GM21576 (cell line): ENCODE results near the gene TBC1D2B.

Source experiments
- ATAC-seq: cut with Tn5 transposase; IDR thresholded peaks from one replicate; pipeline ENCODE4 v1.9.1; 2021; ENCODE audit warnings: mild to moderate bottlenecking, moderate library complexity; ENCODE audit not compliant: unreplicated experiment

Gene TBC1D2B

DNA sequence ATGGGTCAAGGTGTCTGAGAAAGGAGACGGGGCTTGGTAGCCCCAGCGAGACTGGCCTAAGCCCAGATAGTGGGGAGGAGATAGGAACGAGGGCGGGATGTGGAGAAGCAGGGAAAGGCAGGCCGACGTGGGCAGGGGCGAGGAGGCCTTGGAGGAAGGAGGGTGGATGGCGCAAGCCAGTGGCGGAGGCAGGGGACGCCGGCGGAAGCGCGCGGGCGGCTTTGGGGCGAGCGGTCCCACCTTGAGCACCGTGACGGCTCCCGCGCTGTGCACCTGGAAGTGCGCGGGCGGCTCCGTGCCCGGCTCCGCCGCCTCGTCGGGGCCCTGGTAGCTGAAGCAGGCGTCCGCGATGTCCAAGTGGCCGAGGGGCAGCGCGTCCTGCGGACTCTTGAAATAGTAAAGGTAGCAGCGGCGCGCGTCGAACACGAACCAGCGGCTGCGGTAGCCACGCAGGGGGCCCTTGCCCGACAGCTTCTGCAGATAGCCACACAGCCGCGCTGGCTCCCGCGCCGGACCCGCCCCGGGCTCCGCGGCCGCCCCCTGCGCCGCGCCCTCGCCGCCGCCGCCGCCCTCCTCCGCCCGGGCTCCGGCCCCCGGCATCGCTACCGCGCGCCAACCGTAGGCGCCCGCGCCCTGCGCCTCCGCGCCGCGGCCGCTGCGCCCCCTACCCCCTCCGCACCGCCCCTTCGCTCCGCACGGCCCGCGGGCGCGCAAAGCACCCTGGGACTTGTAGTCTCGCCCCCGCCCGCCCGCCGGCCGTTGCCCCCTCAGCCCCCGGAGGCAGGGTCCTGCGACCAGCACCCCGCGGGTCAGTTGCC lies at the start of gene TBC1D2B:
Gene TBC1D2B, minus strand, starts transcription at position 659 of the 818 bp plus-strand sequence. Its CDS starts 59 bp downstream, at position 600.
- peak; percentile 59 for ATAC-seq

DNA sequence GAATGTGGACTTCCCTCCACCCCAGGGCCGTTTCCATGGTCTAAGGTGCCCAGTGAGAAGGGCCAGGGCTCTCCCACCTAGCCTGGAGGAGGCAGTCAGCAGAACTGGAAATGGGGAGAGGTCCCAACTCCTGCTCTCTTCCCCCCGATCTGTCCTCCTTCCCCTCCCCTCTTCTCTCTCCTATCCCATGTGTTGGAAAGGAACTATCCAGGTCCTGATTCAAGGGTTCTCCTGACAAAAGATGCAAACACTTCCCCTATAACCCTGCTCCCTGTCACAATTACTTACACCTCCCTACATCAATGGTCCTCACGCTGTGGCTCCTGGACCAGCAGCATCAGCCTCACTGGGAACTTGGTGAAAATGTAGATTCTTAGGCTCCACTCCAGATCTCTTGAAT lies 47.8 kb upstream of the TBC1D2B start:
- no peak for ATAC-seq

DNA sequence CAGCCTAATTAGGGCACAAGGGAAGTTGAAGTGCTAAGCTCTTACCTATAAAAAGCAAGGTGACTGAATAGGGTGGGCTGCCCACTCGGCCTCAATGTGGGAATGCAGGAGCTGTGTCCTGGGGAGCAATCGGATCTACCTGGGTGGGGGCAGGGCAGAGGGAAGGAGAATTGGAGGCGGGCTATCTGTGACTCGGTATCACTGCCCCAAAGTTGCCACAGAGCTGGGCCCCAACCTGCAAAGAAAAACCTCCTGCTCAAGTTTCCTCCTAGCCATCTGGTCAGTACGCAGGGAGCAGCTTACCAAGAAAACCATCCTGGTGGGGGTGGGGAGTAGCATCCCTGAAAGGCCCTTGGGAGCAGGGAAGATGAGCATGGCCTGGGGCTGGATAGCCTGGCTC lies 43.0 kb upstream of the TBC1D2B start:
- ATAC-seq: no peak

DNA sequence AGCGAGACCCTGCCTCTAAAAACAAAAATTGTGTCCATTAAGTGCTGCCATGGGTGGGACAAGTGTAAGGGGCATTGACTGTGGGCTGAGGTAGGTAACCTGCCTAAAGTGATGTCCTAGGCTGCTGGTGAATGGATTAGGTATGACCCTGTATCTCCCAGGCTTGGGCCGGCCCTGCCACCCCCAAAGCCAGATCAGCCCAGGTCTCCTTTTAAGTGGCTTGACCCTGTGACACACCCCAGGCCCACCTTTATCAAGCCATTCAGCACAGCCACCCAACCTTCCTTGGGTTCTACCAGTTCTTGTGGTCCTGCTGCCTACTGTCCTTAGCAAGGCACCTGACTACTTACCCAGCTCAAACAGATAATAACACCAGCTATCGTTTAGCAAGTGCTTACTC lies 35.0 kb upstream of the TBC1D2B start:
- no peak for ATAC-seq

DNA sequence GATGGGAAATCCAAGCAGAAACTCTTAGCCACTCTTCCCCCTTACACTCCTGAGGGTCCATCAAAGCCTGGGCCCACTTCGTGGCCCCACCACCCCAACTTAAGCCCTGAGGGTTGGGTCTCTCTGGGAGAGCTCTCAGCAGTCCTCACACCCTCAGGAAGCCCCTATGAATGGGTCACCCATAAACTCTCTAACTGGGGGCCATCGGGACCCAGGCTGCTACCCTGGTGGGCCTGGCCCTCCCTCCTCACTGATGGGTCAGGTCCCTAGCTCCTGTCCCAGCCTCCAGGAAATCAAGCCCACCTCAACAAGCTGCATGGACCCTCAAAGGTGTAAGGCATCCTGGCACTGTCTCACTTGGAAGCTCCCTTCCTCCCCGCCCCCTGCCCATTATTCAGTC lies 34.3 kb upstream of the TBC1D2B start:
- no peak for ATAC-seq

DNA sequence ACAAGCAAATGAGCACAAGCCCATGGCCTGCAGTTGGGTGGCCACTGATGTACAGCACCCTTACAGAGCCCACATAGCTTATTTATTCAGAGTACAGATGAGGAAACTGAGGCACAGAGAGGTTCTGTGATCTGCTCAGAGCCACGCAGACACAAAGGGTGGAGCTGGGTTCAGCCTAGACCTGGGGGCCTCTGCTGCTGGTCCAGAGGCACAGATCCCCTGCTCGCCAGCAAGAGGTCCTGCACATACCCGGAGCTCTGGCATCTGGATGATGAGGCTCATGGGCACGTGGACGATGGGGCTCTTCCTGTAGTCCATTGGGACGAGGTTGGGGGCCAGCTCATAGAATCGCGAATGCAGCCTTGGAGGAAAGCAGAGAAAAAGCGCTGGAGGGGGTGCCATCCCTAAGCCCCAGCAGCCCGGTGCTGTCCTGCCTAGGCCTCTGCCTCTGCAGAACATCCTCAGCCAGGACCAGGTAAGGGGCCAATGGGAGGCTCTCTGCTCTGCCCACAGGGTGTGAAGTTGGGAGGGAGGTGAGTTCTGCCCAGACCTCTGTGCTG lies 33.5 kb upstream of the TBC1D2B start:
- ATAC-seq: no peak

DNA sequence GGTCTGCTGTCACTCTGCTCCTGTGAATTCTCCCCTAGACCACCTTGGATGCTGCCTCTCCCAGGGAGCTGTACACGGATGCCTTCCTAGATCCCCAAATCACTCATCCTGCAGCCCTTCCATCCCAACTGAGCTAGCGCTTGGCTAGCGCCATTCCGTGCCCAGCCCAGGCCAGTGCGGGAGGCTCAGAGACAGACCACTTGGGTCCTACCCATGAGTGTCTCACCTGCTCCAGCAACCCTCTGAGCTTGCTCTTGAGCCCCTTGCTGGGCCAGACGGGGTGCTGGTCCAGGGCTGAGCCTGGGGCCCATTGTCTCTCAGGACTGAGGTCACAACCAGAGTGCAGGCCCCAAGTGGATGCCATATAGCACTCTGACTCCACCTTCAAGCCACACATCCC lies 32.6 kb upstream of the TBC1D2B start:
- ATAC-seq: no peak

DNA sequence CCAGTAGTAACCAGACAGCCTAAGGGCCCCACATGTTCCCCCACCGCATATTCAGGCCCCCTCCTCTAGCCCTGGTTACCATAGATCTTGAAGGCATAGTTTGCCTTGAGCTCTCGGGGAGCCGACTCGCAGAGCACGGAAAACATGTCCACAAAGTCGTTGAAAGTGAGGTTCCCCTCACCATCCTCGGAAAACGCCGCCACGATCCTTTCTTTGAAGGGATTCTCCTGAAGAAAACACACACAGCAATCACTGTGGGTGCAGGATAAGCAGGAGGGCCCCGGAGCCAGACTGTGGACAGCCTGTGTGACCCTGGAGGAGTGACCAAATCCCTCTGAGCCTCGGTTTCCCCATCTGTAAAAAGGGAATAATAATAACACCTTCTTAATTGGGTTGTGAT lies 31.6 kb upstream of the TBC1D2B start:
- ATAC-seq: no peak

DNA sequence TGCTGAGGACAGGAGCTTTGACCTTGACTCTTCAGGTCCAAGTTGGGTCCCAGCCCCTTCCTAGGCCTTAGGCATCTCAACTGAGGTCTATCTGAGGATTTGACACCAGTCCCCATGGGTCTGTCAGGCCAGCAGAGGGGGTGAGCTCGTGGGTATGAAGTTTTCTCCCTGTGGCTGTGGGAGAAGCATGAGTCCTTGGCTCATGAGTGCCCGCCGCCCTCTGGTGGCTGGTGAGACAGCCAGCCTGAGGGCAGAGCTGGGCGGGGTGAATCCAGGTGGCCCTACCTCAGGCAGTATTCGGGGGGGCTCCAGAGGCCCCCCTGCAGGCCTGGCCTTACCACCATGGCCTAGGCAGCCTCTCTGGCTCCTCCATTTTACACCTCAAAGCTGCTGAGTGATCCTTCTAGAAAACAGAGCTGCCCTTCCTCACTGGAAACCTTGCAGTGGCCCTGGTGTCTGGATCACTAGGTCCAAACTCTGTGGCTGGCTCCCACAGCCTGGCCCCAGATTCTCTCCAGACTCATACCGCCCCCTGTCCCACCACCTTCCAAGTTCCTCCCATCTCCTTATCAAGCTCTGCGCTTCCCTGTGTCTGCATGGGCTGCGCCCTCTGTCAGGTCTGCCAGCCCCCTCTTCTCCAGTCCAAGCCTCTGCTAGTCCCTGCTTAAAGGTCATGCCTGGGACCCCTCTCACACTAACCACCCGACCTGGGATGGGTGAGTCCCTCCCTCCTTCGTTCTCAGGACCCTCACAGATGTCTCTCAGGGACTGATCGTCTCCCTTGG lies 31.0 kb upstream of the TBC1D2B start:
- peak; percentile 51 for ATAC-seq

DNA sequence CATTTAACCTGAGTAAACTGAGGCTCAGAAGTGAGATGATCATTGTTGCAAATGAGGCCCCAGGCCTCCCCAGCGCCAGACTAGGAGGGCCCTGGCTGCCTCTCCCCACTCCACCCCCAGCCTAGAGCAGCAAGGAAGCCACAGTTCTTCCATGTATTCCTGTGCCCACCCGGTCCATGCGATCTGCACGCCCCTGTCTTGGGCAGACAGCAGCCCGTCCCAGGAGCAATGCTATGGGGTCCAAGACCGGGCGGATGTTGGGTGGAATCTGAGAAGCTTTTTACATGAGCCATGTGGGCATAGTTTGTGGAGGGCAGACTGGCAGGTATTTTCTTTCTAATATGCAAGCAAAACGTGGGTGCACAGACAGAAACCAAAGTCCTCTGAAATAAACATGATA lies 30.0 kb upstream of the TBC1D2B start:
- ATAC-seq: no peak

DNA sequence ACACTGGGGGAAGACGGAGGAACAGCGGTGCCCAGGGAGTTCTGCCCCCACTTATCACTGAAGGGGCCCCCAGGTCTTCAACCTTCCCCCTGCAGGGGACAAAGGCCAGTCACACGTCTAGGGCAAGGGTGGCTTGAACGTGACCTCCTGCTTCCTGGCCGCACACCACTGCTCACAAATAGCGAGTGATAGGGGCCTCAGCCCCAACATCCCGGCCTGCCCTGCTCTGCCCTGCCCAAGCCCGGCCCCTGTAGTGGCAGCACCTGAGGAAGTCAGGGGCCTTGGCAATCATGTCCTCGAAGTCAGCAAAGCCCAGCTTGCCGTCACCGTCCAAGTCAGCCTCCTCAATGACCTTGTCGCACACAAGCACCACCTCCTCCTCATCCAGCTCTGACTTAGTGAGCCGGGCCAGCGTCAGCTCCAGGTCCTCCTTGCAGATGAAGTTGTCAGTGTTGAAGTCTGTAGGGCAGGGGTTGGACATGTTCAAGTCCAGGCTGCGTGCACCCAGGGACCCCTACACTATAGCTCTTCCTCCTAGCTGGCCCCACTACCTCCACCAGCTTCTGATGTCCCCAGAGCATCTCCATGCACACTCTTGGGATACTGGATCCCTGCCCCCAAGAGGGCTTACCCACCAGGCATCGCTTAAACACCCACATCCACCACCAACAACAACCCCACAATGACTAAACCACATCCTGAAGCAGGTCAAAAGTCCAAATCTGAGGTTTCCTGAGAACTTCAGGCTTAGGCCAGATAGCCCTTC lies 28.1 kb upstream of the TBC1D2B start:
- no peak for ATAC-seq

DNA sequence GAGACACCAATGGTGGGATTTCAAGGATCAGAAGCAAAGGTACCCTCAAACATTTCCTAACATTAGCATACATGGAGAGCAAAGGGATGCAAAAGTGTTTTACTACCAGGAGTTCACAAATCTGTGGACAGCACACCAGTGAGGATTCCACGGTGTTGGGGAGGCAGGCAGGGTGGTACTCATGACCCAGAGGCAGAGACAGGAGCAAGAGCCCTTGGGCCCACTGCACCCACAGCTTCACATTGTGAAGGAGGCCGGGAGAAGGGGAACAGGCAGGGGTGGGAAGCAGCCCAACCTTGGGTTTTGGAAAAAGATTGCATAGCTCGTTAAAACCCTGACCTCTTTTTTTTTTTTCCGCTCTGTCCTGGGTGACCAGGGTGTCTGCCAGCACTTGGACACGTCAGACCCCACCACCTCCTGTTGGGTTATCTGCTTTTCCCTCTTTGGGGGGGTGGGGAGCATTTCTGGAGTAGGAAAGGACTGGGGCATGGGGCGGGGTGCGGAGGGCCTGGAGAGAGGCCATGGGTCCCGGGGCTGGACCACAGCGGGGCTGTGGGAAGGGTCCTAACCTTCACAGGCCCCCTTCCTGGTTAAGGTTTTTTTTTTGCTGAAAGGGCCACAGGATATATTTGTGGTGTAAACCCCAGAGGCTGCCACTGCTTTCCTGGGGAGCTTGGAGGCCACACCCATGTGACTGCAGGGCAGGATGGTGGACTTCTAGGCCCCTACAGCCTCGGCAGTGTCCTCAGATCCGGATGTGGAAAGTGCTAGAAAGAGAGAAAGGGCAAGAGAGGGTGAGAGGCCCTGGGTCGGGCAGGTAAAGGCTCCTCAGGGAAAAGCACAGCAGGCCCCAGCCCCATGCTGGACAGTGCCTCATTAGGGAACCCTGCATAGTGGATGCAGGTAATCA lies 27.3 kb upstream of the TBC1D2B start:
- ATAC-seq: no peak

DNA sequence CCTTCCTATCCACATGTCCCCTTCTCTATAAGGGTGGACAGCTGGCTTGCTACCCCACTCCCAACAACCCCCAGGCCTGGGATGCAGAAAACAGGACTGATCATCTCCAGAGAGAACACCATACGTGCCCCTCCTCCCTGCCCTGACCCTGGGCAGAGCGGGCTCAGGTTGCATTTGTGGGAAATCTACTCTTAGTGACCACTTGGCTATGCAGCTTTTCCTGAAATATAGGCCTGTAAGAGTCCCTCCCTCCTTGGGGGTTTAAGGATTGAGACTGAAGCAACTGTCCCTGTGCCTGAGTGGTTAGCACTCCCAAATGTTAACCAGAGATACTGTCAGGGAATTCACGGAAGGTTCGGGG lies 26.6 kb upstream of the TBC1D2B start:
- no peak for ATAC-seq

DNA sequence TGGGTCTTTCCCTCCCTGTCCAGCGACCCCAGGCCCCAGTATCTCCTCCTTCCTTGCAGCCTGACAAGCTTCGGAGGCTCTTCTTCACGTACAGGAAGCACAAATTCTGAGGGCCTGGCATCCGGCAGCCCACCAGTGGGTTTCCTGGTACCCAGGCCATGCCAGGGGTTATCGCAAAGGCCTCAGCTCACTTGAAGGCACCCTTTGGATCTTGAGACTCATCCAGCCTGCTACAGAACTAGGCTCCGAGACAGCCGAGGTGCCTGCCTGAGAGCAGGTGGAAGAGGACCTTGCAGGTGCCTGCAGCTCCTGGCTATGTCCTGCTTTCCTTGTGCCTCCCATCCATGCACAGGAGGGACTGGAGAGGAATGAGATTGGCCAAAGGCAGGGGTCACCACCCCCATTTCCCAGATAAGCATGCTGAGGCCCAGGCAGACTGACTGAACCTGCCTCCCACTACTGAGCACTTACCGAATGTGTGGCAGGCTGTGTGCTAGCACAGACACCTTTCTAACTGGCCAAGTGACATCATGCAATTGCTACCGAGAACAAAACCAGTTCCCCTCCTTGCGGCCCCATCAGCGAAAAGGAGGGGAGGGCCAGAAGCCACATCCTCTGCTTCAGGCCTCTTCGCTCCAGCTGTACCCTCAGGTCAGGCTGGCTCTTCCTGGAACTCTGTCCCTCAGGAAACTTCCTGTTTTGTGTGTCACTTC lies 26.1 kb upstream of the TBC1D2B start:
- ATAC-seq: peak; percentile 77

DNA sequence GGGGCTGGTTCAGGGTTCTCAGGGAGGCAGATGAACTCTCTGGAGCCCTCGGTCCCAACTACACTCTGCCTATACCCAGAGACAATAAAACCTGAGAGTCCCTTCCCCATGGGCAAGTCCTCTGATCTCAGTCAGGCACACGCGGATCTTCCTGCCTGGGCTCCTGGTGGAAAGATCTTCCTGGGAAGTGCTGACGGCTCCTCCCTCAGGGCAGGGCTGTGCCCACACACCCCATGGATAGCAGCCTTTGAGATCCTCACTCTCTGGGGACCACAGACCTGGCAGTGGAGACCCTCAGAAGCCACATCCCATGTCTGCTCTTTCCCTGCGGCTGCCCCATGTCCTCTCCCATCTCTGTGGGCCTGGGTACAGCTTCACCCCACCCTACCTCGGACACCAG lies 25.2 kb upstream of the TBC1D2B start:
- no peak for ATAC-seq

DNA sequence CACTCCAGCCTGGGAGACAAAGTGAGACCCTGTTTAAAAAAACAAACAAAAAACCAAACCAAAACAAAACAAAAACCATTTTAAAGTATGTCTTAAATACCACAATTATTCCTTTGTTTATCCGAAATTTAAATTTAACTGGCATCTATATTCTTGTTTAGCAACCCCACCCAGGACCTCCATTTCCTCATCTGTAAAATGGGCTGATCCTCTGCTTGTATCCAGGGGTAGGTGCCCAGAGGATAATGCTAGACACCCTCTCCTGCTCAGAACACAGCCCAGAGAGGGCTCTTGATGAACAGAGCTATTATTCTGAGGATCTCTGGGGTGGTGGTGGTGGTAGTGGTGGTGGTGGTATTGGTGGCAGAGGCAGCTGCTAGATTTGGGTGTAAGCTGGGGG lies 24.7 kb upstream of the TBC1D2B start:
- no peak for ATAC-seq

DNA sequence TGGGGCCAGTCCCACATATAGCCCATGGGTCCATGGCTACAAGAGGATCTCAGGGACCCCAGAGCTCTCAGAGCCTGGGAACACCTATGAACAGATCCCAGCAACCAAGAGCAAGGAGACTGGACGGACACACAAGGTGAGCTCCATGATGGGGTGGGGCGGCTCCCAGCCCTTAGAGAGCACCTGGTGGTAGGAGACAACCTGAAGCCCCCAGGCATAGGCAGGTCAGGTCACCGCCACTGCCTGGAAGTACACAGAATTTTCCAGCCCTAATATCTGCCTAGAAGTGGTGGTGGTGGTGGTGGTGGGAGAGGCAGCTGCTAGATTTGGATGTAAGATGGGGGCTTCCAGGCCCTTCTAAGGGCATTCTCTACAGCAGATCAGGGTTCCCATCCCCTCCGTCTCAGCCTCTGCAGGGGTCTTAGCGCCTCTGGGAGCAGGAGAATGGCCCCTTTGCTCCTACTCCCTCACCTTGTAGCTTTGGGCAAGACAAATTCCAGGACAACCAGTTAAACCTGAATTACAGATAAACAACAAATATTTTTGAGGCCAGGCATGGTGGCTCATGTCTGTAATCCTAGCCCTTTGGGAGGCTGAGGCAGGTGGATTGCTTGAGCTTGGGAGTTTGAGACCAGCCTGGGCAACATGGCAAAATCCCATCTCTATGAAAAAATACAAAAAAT lies 24.1 kb upstream of the TBC1D2B start:
- no peak for ATAC-seq

DNA sequence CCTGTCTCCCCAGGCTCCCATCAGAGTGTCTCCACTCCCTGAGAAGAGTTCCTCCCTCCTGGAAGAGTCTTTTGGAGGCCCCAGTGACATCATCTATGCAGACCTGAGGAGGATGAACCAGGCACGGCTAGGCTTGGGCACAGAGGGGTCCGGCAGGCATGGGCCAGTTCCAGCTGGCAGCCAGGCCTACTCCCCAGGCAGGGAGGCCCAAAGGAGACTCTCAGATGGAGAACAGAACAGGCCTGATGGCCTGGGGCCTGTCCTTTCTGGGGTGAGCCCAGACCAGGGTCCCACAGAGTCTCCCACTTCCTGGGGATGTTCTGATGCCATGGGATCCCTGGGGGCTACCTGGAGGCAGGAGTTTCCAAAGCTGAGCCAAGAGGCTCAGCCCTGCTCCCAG lies 23.4 kb upstream of the TBC1D2B start:
- no peak for ATAC-seq

DNA sequence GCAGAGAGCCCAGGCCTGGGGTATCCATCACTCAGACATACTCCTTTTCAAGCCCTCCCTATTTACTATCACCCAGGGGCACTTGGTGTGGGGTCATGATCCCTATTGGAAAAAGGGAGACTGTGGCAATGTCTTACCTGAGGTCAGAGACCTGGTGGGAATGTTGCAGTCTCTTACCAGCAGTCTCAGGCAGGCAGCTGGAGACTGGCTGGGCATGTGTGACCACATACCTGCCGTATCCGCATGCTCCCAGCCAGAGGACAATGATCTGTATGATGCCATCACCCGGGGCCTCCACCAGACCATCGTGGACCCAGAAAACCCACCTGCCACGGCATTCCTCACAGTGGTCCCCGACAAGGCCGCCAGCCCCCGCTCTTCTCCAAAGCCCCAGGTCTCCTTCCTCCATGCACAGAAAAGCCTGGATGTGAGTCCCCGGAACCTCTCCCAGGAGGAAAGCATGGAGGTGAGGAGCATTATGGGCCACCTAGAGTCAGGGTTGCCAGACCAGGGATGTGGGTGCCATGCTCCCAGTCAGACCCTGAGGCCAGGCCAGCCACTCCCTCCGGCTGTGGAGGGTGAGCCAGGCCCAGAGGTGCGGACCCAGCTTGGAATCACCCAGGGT lies 20.7 kb upstream of the TBC1D2B start:
- no peak for ATAC-seq
